Thoracic aorta (tissue), 2 donors: ENCODE data around the gene GOLGA3. TPM values are rescaled to one million over a fixed set of nuclear protein-coding genes. Genes with fewer than 3 reads are reported as not detected.
"Not testable (repeated sequence)": the region's sequence is repeated elsewhere in the genome, so short reads cannot be mapped to it uniquely, and the experiment has no call there.

Experiments used
- ATAC-seq: fragments of 150-250 bp; one replicate; pipeline ENCODE4 v1.8.0; 2017; ENCODE audit warnings: low read depth; ENCODE audit not compliant: insufficient number of reproducible peaks, low FRiP score
- DNase-seq: peaks from one replicate; pipeline ENCODE4 v3.0.0-alpha.2; 2020; ENCODE audit warnings: low spot score
- H3K27ac ChIP-seq, 2 donors: fragments of 200-600 bp; sonication (generic); 1 replicate in 1 of 2; 2 replicates in 1 of 2; pipeline ENCODE4 v1.5.1; 2016; ENCODE audit warnings: mild to moderate bottlenecking in 2 of 2, moderate library complexity in 2 of 2
- H3K27me3 ChIP-seq: fragments of 200-600 bp; sonication (generic); replicated peaks from 2 replicates; pipeline ENCODE4 v1.6.0; 2016; ENCODE audit warnings: mild to moderate bottlenecking; ENCODE audit not compliant: insufficient read depth
- H3K36me3 ChIP-seq: fragments of 200-600 bp; sonication (generic); one replicate; pipeline ENCODE4 v1.5.1; 2016
- H3K4me1 ChIP-seq, 2 donors: fragments of 200-600 bp; sonication (generic); 1 replicate in 1 of 2; 2 replicates in 1 of 2; pipeline versions ENCODE4 v1.5.1 to v1.6.0; 2016; ENCODE audit warnings: low read depth in 2 of 2, mild to moderate bottlenecking in 1 of 2; ENCODE audit not compliant: control insufficient read depth in 1 of 2
- H3K4me3 ChIP-seq: fragments of 200-600 bp; sonication (generic); 2 replicates; pipeline ENCODE4 v1.5.1; 2016; ENCODE audit warnings: mild to moderate bottlenecking
- H3K9me3 ChIP-seq: fragments of 200-600 bp; sonication (generic); 2 replicates; pipeline ENCODE4 v1.5.1; 2016
- total RNA-seq, 2 donors: library from RNA; depleted of rRNA; stranded (reverse); fragments of >200 nt; gene quantifications; one replicate each; pipeline versions ENCODE4 v1.1.0 to v1.2.3, GENCODE V29; 2016
- TF ChIP-seq, protein P1 (sequence below): fragments of 200-600 bp; sonication (generic); IDR thresholded peaks from one replicate; pipeline ENCODE4 v1.5.1; 2019; ENCODE audit warnings: antibody characterized with exemption

Gene GOLGA3
- total RNA-seq, 2 donors from 2014 or later: 125 to 137 TPM

DNA sequence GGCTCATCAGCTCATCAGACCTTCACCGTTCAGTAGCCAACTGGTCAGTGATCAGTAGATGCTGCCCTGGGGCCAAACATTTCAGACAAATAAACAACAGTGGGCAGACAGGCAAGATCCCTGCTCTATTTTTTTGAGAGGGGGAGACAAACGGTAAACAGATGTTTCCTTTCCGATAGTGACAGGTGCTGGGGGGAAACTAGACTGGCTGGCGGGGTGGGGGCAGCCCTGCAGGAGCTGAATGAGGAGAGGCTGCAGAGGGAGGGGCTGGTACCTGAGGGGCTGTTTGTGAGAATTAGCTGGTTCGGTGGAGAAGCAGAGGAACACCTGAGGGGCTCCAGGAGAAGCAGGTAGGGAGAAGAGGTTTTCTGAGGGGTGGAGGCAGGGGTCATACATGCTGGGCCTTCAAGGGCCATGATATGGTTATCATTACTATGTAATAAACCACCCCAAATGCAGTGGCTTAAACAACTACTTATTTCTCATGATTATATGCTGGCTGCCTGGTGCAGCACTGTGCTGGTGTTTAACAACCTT lies 8.2 kb upstream of the GOLGA3 start:
- Histone ChIP-seq H3K4me3 (no peak overlapping the region), H3K4me1 (peaks cover 0 to 8% of the 10 kb centered on the region in 2 donors), H3K27ac (no peak overlapping the region), H3K9me3 (no peaks in the 10 kb centered on the region), H3K36me3 (peaks cover 16% of the 10 kb centered on the region), H3K27me3 (no peaks in the 10 kb centered on the region)
- no peak for ATAC-seq
- DNase-seq: no peak
- TF ChIP-seq, protein P1, sequence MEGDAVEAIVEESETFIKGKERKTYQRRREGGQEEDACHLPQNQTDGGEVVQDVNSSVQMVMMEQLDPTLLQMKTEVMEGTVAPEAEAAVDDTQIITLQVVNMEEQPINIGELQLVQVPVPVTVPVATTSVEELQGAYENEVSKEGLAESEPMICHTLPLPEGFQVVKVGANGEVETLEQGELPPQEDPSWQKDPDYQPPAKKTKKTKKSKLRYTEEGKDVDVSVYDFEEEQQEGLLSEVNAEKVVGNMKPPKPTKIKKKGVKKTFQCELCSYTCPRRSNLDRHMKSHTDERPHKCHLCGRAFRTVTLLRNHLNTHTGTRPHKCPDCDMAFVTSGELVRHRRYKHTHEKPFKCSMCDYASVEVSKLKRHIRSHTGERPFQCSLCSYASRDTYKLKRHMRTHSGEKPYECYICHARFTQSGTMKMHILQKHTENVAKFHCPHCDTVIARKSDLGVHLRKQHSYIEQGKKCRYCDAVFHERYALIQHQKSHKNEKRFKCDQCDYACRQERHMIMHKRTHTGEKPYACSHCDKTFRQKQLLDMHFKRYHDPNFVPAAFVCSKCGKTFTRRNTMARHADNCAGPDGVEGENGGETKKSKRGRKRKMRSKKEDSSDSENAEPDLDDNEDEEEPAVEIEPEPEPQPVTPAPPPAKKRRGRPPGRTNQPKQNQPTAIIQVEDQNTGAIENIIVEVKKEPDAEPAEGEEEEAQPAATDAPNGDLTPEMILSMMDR: no peak

DNA sequence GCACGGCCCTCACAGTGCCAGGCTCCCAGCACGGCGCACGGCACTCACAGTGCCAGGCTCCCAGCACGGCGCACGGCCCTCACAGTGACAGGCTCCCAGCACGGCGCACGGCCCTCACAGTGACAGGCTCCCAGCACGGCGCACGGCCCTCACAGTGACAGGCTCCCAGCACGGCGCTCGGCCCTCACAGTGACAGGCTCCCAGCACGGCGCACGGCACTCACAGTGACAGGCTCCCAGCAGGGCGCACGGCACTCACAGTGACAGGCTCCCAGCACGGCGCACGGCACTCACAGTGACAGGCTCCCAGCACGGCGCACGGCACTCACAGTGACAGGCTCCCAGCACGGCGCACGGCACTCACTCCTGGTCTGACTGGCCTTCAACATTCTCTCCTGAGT lies 7.6 kb upstream of the GOLGA3 start:
- H3K36me3 ChIP-seq: peaks cover 15% of the 10 kb centered on the region
- H3K27ac ChIP-seq: not testable (repeated sequence)

DNA sequence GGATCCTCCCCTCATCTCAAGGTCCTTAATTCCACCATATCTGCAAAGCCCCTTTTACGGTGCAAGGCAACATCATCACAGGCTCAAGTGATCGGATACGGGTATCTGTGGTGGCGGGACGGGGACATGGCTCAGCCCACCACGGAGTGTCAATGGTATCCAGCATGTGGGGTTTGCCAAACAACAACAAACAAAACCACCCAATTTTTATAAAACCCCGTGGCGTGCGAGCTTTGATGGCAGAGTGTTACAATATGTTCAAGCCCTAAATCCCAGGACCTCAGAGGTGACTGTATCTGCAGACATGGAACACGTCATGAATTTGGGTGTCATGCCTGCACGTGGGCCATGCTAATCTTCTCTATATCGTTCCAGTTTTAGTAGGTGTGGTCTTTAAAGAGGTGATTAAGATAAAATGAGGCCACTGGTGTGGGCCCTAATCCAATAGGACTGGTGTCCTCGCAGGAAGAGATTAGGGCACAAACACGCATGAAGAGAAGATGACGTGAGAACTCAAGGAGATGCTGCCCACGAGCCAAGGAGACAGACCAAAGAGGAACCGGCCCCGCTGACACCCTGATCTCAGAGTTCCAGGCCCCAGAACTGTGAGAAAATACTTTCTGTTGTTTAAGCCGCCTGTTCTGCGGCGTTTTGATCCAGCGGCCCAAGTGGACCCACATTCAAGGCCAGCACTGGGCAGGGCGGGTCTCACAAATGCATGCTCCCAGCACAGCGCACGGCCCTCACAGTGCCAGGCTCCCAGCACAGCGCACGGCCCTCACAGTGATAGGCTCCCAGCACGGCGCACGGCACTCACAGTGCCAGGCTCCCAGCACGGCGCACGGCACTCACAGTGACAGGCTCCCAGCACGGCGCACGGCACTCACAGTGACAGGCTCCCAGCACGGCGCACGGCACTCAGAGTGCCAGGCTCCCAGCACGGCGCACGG lies 6.7 kb upstream of the GOLGA3 start:
- DNase-seq: no peak
- ATAC-seq: no peak
- Histone ChIP-seq H3K27ac (no peak overlapping the region), H3K4me3 (no peak overlapping the region), H3K36me3 (peaks cover 9% of the 10 kb centered on the region), H3K27me3 (no peaks in the 10 kb centered on the region), H3K9me3 (no peaks in the 10 kb centered on the region), H3K4me1 (peaks cover 0 to 8% of the 10 kb centered on the region in 2 donors)
- TF ChIP-seq, protein P1: no peak

More for the DNA sequence above, 7.6 kb upstream of the GOLGA3 start:
- not testable (repeated sequence) for H3K9me3 ChIP-seq, H3K4me3 ChIP-seq, H3K27me3 ChIP-seq, ATAC-seq, H3K4me1 ChIP-seq, DNase-seq

DNA sequence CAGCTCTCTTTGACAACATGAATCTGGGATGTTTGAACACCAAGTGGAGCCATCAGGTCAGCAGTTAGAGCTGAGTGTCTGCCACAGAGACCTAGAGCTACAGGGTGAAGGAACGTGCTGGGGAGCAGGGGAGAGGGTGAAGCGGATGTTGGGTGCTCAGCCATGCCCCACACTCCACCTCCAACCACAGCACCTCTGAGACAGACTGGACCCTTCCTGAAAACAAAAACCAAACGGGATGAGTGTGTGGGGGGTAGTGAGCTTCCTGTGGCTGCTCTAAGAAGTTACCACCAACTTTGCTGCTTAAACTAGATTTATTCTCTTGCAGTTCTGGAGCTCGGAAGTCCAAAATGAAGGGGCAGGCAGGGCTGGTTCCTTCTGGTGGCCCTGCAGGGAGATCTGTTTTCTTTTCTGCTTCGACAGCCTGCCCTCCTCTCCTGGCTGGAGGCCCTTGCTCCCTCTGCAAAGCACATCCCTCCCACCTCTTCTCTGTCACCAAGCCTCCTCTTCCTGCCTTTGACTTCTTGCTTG lies 5.6 kb upstream of the GOLGA3 start:
- H3K27me3 ChIP-seq: no peaks in the 10 kb centered on the region
- peaks cover 0 to 11% of the 10 kb centered on the region in 2 donors for H3K4me1 ChIP-seq
- ATAC-seq: no peak
- peaks cover 5% of the 10 kb centered on the region for H3K36me3 ChIP-seq
- DNase-seq: no peak
- no peaks in the 10 kb centered on the region for H3K9me3 ChIP-seq
- H3K4me3 ChIP-seq: no peak overlapping the region
- H3K27ac ChIP-seq: no peak overlapping the region
- TF ChIP-seq, protein P1: no peak

DNA sequence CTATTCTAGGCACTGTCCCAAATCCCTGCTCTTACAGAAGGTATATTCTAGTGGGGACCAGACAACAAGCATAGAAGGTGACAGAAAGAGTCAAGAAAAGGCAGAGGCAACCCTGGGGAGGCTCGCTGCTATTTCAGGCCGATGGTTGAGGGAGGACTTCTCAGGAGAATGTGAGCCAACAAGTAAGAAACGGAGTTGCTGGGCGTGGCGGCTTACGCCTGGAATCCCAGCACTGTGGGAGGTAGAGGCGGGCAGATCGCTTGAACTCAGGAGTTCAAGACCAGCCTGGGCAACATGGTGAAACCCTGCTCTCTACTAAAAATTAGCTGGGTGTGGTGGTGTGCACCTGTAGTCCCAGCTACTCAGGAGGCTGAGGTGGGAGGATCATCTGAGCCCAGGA lies 4.7 kb upstream of the GOLGA3 start:
- H3K4me3 ChIP-seq: no peak overlapping the region
- no peaks in the 10 kb centered on the region for H3K9me3 ChIP-seq
- TF ChIP-seq, protein P1: no peak
- H3K36me3 ChIP-seq: peaks cover 5% of the 10 kb centered on the region
- H3K4me1 ChIP-seq: peaks cover 0 to 11% of the 10 kb centered on the region in 2 donors
- no peaks in the 10 kb centered on the region for H3K27me3 ChIP-seq
- DNase-seq (no peak), ATAC-seq (no peak)
- H3K27ac ChIP-seq: no peak overlapping the region
